Measurements from ENCODE around the gene SAP30BP.

SAP30BP gene

DNA sequence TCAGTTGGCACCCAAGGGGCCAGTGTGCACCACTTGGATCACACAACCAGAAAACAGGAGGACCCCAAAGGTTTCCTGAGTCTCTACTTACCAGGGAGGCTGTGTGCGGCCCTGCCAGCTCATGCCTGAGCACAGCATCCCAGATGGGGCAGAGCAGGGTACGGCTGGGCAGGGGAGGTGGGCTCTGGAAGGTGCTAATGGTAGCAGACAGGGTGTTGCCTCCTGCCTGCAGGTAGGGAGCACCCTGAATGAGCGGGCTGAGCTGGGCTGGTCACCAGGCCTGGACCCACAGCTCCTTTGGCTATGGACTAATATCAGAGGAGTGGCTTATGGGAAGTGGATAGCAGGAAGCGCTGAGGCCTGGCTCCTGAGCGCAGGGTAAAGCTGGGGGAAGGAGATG, 14.8 kb upstream of the SAP30BP start:
- H3K4me1 ChIP-seq (ENCODE audit: control insufficient read depth, low read length), result peaks cover 19% of the 10 kb centered on the region
- H3K36me3 ChIP-seq (ENCODE audit: control insufficient read depth, low read length), result peaks cover 82% of the 10 kb centered on the region
- no peak overlapping the region for H3K4me3 ChIP-seq (ENCODE audit: low read length)
- H3K9me3 ChIP-seq (ENCODE audit: control insufficient read depth, insufficient read depth, low read length), result no peaks in the 10 kb centered on the region
- H3K4me2 ChIP-seq (ENCODE audit: low read length), result no peak overlapping the region
- TF ChIP-seq, protein P1, sequence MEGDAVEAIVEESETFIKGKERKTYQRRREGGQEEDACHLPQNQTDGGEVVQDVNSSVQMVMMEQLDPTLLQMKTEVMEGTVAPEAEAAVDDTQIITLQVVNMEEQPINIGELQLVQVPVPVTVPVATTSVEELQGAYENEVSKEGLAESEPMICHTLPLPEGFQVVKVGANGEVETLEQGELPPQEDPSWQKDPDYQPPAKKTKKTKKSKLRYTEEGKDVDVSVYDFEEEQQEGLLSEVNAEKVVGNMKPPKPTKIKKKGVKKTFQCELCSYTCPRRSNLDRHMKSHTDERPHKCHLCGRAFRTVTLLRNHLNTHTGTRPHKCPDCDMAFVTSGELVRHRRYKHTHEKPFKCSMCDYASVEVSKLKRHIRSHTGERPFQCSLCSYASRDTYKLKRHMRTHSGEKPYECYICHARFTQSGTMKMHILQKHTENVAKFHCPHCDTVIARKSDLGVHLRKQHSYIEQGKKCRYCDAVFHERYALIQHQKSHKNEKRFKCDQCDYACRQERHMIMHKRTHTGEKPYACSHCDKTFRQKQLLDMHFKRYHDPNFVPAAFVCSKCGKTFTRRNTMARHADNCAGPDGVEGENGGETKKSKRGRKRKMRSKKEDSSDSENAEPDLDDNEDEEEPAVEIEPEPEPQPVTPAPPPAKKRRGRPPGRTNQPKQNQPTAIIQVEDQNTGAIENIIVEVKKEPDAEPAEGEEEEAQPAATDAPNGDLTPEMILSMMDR (IDR thresholded peaks at IDR 0.05; ENCODE audit: low read depth, low read length, poor library complexity, severe bottlenecking), result no peak
- TF ChIP-seq EZH2phosphoT487 (IDR thresholded peaks at IDR 0.05; ENCODE audit: borderline replicate concordance, low read length), result no peak
- no peaks in the 10 kb centered on the region for H3K27me3 ChIP-seq (ENCODE audit: control insufficient read depth, low read length)
- no peaks in the 10 kb centered on the region for H4K20me1 ChIP-seq (ENCODE audit: control insufficient read depth, insufficient read depth, low read depth, low read length)
- no peak overlapping the region for H3K27ac ChIP-seq (ENCODE audit: low read depth, low read length)
- no peaks in the 10 kb centered on the region for H3K9me2 ChIP-seq (replicated peaks; ENCODE audit: control insufficient read depth, low read length)
- H3K79me2 ChIP-seq (ENCODE audit: control insufficient read depth, low read length), result peaks cover 21% of the 10 kb centered on the region
- H3F3A ChIP-seq (ENCODE audit: control insufficient read depth, insufficient read depth), result peaks cover 5% of the 10 kb centered on the region

DNA sequence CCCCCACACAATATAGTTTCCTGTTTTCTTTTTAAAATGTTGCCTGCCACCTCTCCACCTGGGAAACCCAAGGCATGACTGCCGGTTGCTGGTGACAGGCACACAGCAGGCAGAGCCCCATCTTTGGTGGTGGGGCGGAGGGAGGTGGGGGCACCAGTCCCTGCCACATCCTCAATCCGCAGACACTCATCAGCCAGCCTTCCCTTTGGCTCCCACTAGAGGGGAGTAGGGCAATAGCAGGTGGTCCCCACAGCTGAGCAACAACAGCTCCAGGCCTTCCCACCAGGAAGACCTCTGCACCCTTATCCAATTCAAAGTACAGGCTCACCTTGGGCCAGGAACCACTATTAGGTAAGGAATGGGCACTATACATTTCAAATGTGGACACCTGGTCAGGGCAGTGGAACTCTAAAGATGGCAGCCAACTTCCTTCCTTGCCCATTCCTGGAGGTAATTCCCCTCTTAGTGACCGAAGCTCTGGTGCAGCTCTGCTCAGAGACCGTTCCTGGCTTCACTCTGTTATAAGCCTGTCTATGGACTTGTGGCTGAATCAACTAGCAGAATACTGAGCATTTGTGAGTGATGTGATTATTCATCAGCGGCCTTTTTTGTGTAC, 14.1 kb upstream of the SAP30BP start:
- H3K79me2 ChIP-seq (ENCODE audit: control insufficient read depth, low read length), result peaks cover 21% of the 10 kb centered on the region
- TF ChIP-seq, protein P1 (IDR thresholded peaks at IDR 0.05; ENCODE audit: low read depth, low read length, poor library complexity, severe bottlenecking), result peak; percentile 87
- no peak for TF ChIP-seq EZH2phosphoT487 (IDR thresholded peaks at IDR 0.05; ENCODE audit: borderline replicate concordance, low read length)
- no peak overlapping the region for H3K4me2 ChIP-seq (ENCODE audit: low read length)
- no peak overlapping the region for H3K27ac ChIP-seq (ENCODE audit: low read depth, low read length)
- no peaks in the 10 kb centered on the region for H3K9me3 ChIP-seq (ENCODE audit: control insufficient read depth, insufficient read depth, low read length)
- peaks cover 79% of the 10 kb centered on the region for H3K36me3 ChIP-seq (ENCODE audit: control insufficient read depth, low read length)
- H3F3A ChIP-seq (ENCODE audit: control insufficient read depth, insufficient read depth), result peaks cover 5% of the 10 kb centered on the region
- peaks cover 19% of the 10 kb centered on the region for H3K4me1 ChIP-seq (ENCODE audit: control insufficient read depth, low read length)
- no peaks in the 10 kb centered on the region for H3K9me2 ChIP-seq (replicated peaks; ENCODE audit: control insufficient read depth, low read length)
- H4K20me1 ChIP-seq (ENCODE audit: control insufficient read depth, insufficient read depth, low read depth, low read length), result no peaks in the 10 kb centered on the region
- H3K27me3 ChIP-seq (ENCODE audit: control insufficient read depth, low read length), result no peaks in the 10 kb centered on the region
- no peak overlapping the region for H3K4me3 ChIP-seq (ENCODE audit: low read length)

DNA sequence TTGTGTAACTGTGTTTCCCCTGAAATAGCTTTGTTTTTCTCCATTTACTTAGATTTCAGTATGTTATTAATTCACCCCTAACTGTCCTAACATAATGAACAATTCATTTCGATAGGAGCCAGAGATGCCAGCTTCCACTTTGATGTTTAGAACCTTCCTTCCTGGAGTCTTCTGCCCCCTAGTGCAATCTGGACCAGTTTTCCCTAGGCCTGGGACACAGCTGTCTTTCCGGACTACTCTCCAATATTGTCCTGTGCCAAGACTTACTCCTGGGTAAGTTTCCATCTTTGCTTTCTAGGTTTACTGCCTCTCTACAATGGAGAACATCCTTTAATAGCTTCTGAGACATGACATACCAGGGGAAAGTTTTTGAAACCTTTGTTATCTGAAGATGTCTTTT, 13.0 kb upstream of the SAP30BP start:
- Histone ChIP-seq H3K36me3 (ENCODE audit: control insufficient read depth, low read length) (peaks cover 78% of the 10 kb centered on the region), H3F3A (ENCODE audit: control insufficient read depth, insufficient read depth) (peaks cover 5% of the 10 kb centered on the region), H3K4me3 (ENCODE audit: low read length) (no peak overlapping the region), H3K9me2 (replicated peaks; ENCODE audit: control insufficient read depth, low read length) (no peaks in the 10 kb centered on the region), H3K4me1 (ENCODE audit: control insufficient read depth, low read length) (peaks cover 31% of the 10 kb centered on the region), H4K20me1 (ENCODE audit: control insufficient read depth, insufficient read depth, low read depth, low read length) (no peaks in the 10 kb centered on the region), H3K27me3 (ENCODE audit: control insufficient read depth, low read length) (no peaks in the 10 kb centered on the region), H3K79me2 (ENCODE audit: control insufficient read depth, low read length) (peaks cover 18% of the 10 kb centered on the region), H3K27ac (ENCODE audit: low read depth, low read length) (peak overlapping the region; percentile 34), H3K4me2 (ENCODE audit: low read length) (peak overlapping the region; percentile 22; the same call in 1 of the 2 replicates), H3K9me3 (ENCODE audit: control insufficient read depth, insufficient read depth, low read length) (no peaks in the 10 kb centered on the region)
- TF ChIP-seq EZH2phosphoT487 (IDR thresholded peaks at IDR 0.05; ENCODE audit: borderline replicate concordance, low read length), result no peak
- TF ChIP-seq, protein P1 (IDR thresholded peaks at IDR 0.05; ENCODE audit: low read depth, low read length, poor library complexity, severe bottlenecking), result no peak
